Measurements from ENCODE around the gene PPP2R2C. TPM values are rescaled to one million over a fixed set of nuclear protein-coding genes. Genes with fewer than 3 reads are reported as not detected.

PPP2R2C gene
- total and polyA plus RNA-seq, 10 donors = 0.07 to 1.3 (median 0.23) TPM; not detected in 1

- Histone ChIP-seq H3K4me3 (no peak overlapping the region), H3K4me1 (peaks cover 0 to 34% (median 24%) of the 10 kb centered on the region in 6 donors), H3K36me3 (no peaks in the 10 kb centered on the region), H3K27ac (no peak overlapping the region), H3K9me3 (peaks cover 0 to 14% (median 0%) of the 10 kb centered on the region in 8 donors), H3K27me3 (replicated peaks in 1 of 7) (peaks cover 0 to 82% (median 15%) of the 10 kb centered on the region in 7 donors)
- intact Hi-C loops (cut with DNase I; ENCODE audit: low total_unique reads) = loop anchor here (5.0 to 10.0 kb wide), 2 partner anchors 75 to 333 kb away; no protein-coding TSS in a partner anchor
- DNase-seq = peak; percentile 95
- TF ChIP-seq POLR2AphosphoS5 (IDR thresholded peaks at IDR 0.05) = peak in 2 of 3 donors; percentile 18 to 47
- peak; percentile 86 to 98 (median 96) for TF ChIP-seq CTCF (IDR thresholded peaks at IDR 0.05 in 8 of 11, conservative IDR thresholded peaks at IDR 0.05 in 3 of 11)
- TF ChIP-seq POLR2A (IDR thresholded peaks at IDR 0.05) = no peak
- 14 to 21% (median 17%) methylated on average over 18 to 21 of the region's 21 CpGs for WGBS, 5 donors
These were observed 145.0 kb downstream of the PPP2R2C start for GRCh38 chr4:6327220-6327917.

GRCh38 chr4:6326312-6327060 is 145.9 kb downstream of the PPP2R2C start:
- H3K4me1 ChIP-seq = peaks cover 0 to 34% (median 24%) of the 10 kb centered on the region in 6 donors
- intact Hi-C loops (cut with DNase I; ENCODE audit: low total_unique reads) = loop anchor here (5.0 to 10.0 kb wide), 2 partner anchors 74 to 332 kb away; no protein-coding TSS in a partner anchor
- DNase-seq = no peak
- H3K9me3 ChIP-seq = peaks cover 0 to 14% (median 0%) of the 10 kb centered on the region in 8 donors
- no peak overlapping the region for H3K4me3 ChIP-seq
- no peaks in the 10 kb centered on the region for H3K36me3 ChIP-seq
- no peak for TF ChIP-seq POLR2A (IDR thresholded peaks at IDR 0.05)
- TF ChIP-seq POLR2AphosphoS5 (IDR thresholded peaks at IDR 0.05) = no peak
- TF ChIP-seq CTCF (IDR thresholded peaks at IDR 0.05 in 8 of 11, conservative IDR thresholded peaks at IDR 0.05 in 3 of 11) = no peak
- H3K27ac ChIP-seq = no peak overlapping the region
- WGBS, 5 donors = 88 to 94% (median 90%) methylated on average over 21 to 28 of the region's 28 CpGs
- peaks cover 0 to 82% (median 10%) of the 10 kb centered on the region in 7 donors for H3K27me3 ChIP-seq (replicated peaks in 1 of 7)

- no peak for DNase-seq
- peak overlapping the region in 7 of 8 donors; percentile 51 to 85 (median 72) for H3K27ac ChIP-seq
- peaks cover 0 to 11% (median 0%) of the 10 kb centered on the region in 8 donors for H3K9me3 ChIP-seq
- H3K27me3 ChIP-seq (replicated peaks in 1 of 7) = peaks cover 0 to 80% (median 10%) of the 10 kb centered on the region in 7 donors
- intact Hi-C loops (cut with DNase I; ENCODE audit: low total_unique reads) = loop anchor here (5.0 to 10.0 kb wide), 2 partner anchors 74 to 331 kb away; no protein-coding TSS in a partner anchor
- peaks cover 0 to 34% (median 24%) of the 10 kb centered on the region in 6 donors for H3K4me1 ChIP-seq
- no peak overlapping the region for H3K4me3 ChIP-seq
- TF ChIP-seq POLR2AphosphoS5 (IDR thresholded peaks at IDR 0.05) = no peak
- no peak for TF ChIP-seq CTCF (IDR thresholded peaks at IDR 0.05 in 8 of 11, conservative IDR thresholded peaks at IDR 0.05 in 3 of 11)
- no peak for TF ChIP-seq POLR2A (IDR thresholded peaks at IDR 0.05)
- 85 to 92% (median 89%) methylated on average over 14 of the region's 14 CpGs for WGBS, 5 donors
- no peaks in the 10 kb centered on the region for H3K36me3 ChIP-seq
These were observed 146.6 kb downstream of the PPP2R2C start for GRCh38 chr4:6325788-6326290.
